Spleen (tissue), 11 donors: ENCODE data around the gene GADD45B. TPM values are rescaled to one million over a fixed set of nuclear protein-coding genes. Genes with fewer than 3 reads are reported as not detected.
"Not testable (repeated sequence)": the region's sequence is repeated elsewhere in the genome, so short reads cannot be mapped to it uniquely, and the experiment has no call there.

Experiments
- DNase-seq: peaks from one replicate; pipeline ENCODE4 v3.0.0-alpha.2; 2020
- H3K27ac ChIP-seq, 8 donors: fragments of 200-600 bp; sonication (generic) in 7 of 8; 1 replicate in 4 of 8; 2 replicates in 4 of 8; pipeline versions ENCODE4 v1.5.0 to v1.8.0; 2016 to 2021; ENCODE audit warnings: inconsistent platforms in 4 of 8, mild to moderate bottlenecking in 4 of 8, moderate library complexity in 1 of 8
- H3K27me3 ChIP-seq, 7 donors: fragments of 200-600 bp; sonication (generic) in 6 of 7; replicated peaks in 1 of 7; 1 replicate in 4 of 7; 2 replicates in 3 of 7; pipeline versions ENCODE4 v1.5.0 to v1.8.0; 2016 to 2021; ENCODE audit warnings: inconsistent platforms in 3 of 7, mild to moderate bottlenecking in 1 of 7
- H3K36me3 ChIP-seq, 6 donors: fragments of 200-600 bp; sonication (generic) in 5 of 6; 1 replicate in 4 of 6; 2 replicates in 2 of 6; pipeline versions ENCODE4 v1.5.0 to v1.8.0; 2016 to 2021; ENCODE audit warnings: inconsistent platforms in 2 of 6
- H3K4me1 ChIP-seq, 6 donors: fragments of 200-600 bp; sonication (generic) in 5 of 6; 1 replicate in 3 of 6; 2 replicates in 3 of 6; pipeline versions ENCODE4 v1.5.0 to v1.8.0; 2016 to 2021; ENCODE audit warnings: inconsistent platforms in 3 of 6
- H3K4me3 ChIP-seq, 8 donors: fragments of 200-600 bp; sonication (generic) in 7 of 8; 1 replicate in 4 of 8; 2 replicates in 4 of 8; pipeline versions ENCODE4 v1.5.0 to v1.8.0; 2016 to 2021; ENCODE audit warnings: inconsistent platforms in 4 of 8, mild to moderate bottlenecking in 4 of 8, moderate library complexity in 2 of 8
- H3K9me3 ChIP-seq, 8 donors: fragments of 200-600 bp; sonication (generic) in 7 of 8; 1 replicate in 4 of 8; 2 replicates in 4 of 8; pipeline versions ENCODE4 v1.5.0 to v1.8.0; 2016 to 2021; ENCODE audit warnings: inconsistent platforms in 4 of 8
- CTCF ChIP-seq, 11 experiments: fragments of 200-600 bp in 7 of 11; fragments of 450-650 bp in 4 of 11; sonication (generic) in 4 of 11; IDR thresholded peaks in 8 of 11; conservative IDR thresholded peaks in 3 of 11; 1 replicate in 7 of 11; 2 replicates in 4 of 11; pipeline versions ENCODE4 v1.4.0 to v1.8.0; 2016 to 2021; ENCODE audit warnings: antibody characterized with exemption in 11 of 11, inconsistent platforms in 4 of 11, mild to moderate bottlenecking in 1 of 11
- POLR2A ChIP-seq, 3 donors: fragments of 450-650 bp; IDR thresholded peaks; one replicate each; pipeline ENCODE4 v1.5.1; 2017; ENCODE audit warnings: antibody characterized with exemption in 3 of 3, mild to moderate bottlenecking in 1 of 3
- POLR2AphosphoS5 ChIP-seq, 3 donors: sonication (generic); formaldehyde crosslinking; IDR thresholded peaks; one replicate each; pipeline ENCODE4 v1.5.1; 2017; ENCODE audit warnings: antibody characterized with exemption in 3 of 3
- WGBS, 5 donors: extraction: QIAGEN DNeasy Blood & Tissue Kit in 3 of 5; methylation state at CpG; one replicate each; pipeline versions ENCODE4 v1.1.5 to v1.1.7; 2013 to 2018; 5-methylcytosine and 5-hydroxymethylcytosine counted together
- intact Hi-C: fragments of 100-400 bp; cut with DNase I; formaldehyde crosslinking; loops from one replicate; pipeline ENCODE4 v1.15.0; 2023; ENCODE audit warnings: low total_unique reads
- polyA plus RNA-seq, 3 donors: library from polyadenylated mRNA; stranded (reverse); fragments of 200-250 nt; gene quantifications; one replicate each; pipeline ENCODE4 v1.2.1, GENCODE V29; 2013
- total RNA-seq, 7 donors: library from RNA; depleted of rRNA in 3 of 7; stranded (reverse); fragments of >200 nt in 3 of 7; fragmentation: NEBNext Ultra II Directional in 4 of 7; extraction: Animal tissue kit (Norgen Biotek cat#: 25700) in 4 of 7; gene quantifications; one replicate each; pipeline versions ENCODE4 v1.1.0 to v1.2.1, GENCODE V29; 2016 to 2021
- donor health status: healthy with polysubstance abuse.
- donor health status: DM: no; HTN: no; CAD: no; lungs with moderate emphysema.
- donor health status: DM: no; HTN: no; CAD: no.
- donor health status: Bipolar disorder and iron deficiency.
- donor health status: healthy.
- donor health status: DM: no; HTN: no; CAD: no.
- donor health status: DM: yes; HTN: yes; CAD: no.

Gene GADD45B
- total and polyA plus RNA-seq, 10 donors, result 40.6 to 114 (median 75.8) TPM

DNA sequence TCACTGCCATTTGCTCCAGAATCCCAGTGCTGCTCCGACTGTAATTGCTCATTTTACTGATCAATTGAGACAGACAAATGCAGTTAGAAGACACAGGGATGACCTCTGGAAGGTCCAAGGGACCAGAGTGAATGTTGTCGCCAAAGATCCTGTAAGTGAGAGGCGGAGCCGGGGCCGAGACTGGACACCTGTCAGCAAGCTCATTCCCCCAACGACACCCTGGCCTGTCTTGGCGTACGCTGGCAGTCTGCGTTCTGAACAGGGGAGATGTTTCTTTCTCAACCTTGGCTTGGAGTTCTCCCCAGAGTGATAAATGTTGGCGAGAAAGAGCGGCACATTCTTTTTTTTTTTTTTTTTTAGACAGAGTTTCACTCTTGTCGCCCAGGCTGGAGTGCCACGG lies 24.2 kb downstream of the GADD45B start:
- Histone ChIP-seq H3K9me3 (no peaks in the 10 kb centered on the region), H3K4me3 (no peak overlapping the region), H3K27me3 (peaks cover 0 to 5% (median 0%) of the 10 kb centered on the region in 7 donors), H3K4me1 (peaks cover 7 to 40% (median 16%) of the 10 kb centered on the region in 6 donors), H3K36me3 (no peaks in the 10 kb centered on the region), H3K27ac (no peak overlapping the region)
- WGBS, 5 donors, result 89 to 98% (median 94%) methylated on average over 13 of the region's 13 CpGs
- intact Hi-C loops, result no loop called here
- no peak for DNase-seq
- TF ChIP-seq POLR2A (IDR thresholded peaks at IDR 0.05), result no peak
- TF ChIP-seq CTCF (IDR thresholded peaks at IDR 0.05 in 8 of 11, conservative IDR thresholded peaks at IDR 0.05 in 3 of 11), result no peak
- TF ChIP-seq POLR2AphosphoS5 (IDR thresholded peaks at IDR 0.05), result no peak

DNA sequence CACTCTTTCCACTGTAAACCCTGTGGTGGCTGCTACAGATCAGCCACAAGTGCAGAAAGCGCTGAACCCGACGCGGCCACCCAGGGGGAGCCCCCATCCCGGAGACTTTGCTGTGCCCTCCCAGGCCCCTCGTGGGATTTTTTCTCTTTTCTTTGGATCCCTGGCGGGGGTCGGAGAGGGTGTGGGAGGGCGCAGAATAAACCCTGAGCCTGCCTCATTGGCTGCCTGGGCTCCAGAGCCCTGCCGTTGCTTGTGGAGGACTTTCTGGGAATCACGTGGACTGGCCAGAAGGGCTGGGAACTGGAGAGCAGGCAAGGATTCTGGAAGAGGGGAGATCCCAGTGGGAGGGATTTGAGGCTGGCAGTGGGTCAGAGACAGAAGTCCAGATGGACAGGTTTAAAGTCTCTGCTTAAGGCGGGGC lies 24.9 kb downstream of the GADD45B start:
- no peaks in the 10 kb centered on the region for H3K9me3 ChIP-seq
- DNase-seq, result no peak
- no peak overlapping the region for H3K4me3 ChIP-seq
- intact Hi-C loops, result no loop called here
- H3K27ac ChIP-seq, result peak overlapping the region in 1 of 8 donors; percentile 21
- peak in 2 of 3 donors; percentile 10 to 33 for TF ChIP-seq POLR2AphosphoS5 (IDR thresholded peaks at IDR 0.05)
- TF ChIP-seq CTCF (IDR thresholded peaks at IDR 0.05 in 8 of 11, conservative IDR thresholded peaks at IDR 0.05 in 3 of 11), result no peak
- TF ChIP-seq POLR2A (IDR thresholded peaks at IDR 0.05), result no peak
- H3K27me3 ChIP-seq, result no peaks in the 10 kb centered on the region
- H3K4me1 ChIP-seq, result peaks cover under 1 to 33% (median 9%) of the 10 kb centered on the region in 6 donors
- WGBS, 5 donors, result 74 to 83% (median 75%) methylated on average over 12 of the region's 12 CpGs
- no peaks in the 10 kb centered on the region for H3K36me3 ChIP-seq

GRCh38 chr19:2503521-2504109 lies 27.7 kb downstream of the GADD45B start:
- H3K27ac ChIP-seq, result peak overlapping the region in 5 of 8 donors; percentile 17 to 66 (median 55)
- peaks cover 0 to 43% (median 23%) of the 10 kb centered on the region in 6 donors for H3K4me1 ChIP-seq
- no peaks in the 10 kb centered on the region for H3K9me3 ChIP-seq
- TF ChIP-seq POLR2AphosphoS5 (IDR thresholded peaks at IDR 0.05) (peak in 1 of 3 donors; percentile 50), CTCF (IDR thresholded peaks at IDR 0.05 in 8 of 11, conservative IDR thresholded peaks at IDR 0.05 in 3 of 11) (no peak), POLR2A (IDR thresholded peaks at IDR 0.05) (no peak)
- 47 to 63% (median 60%) methylated on average over 20 to 21 of the region's 21 CpGs for WGBS, 5 donors
- intact Hi-C loops, result no loop called here
- DNase-seq, result no peak
- no peaks in the 10 kb centered on the region for H3K36me3 ChIP-seq
- no peak overlapping the region for H3K4me3 ChIP-seq
- no peaks in the 10 kb centered on the region for H3K27me3 ChIP-seq

DNA sequence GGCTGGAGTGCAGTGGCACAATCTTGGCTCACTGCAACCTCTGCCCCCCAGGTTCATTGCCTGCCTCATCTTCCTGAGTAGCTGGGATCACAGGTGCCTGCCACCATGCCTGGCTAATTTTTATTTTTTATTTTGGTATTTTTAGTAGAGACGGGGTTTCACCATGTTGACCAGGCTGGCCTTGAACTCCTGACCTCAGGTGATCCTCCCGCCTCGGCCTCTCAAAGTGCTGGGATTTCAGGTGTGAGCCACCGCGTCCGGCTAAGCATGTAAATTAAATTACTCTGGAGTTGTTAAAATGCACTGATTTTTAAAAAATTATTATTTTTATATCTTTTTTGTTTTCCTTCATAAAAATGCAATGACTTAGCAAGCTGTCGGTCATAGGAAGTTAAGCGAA lies 30.7 kb downstream of the GADD45B start:
- H3K4me3 ChIP-seq, intact Hi-C loops: not testable (repeated sequence)

More for the DNA sequence above, 30.7 kb downstream of the GADD45B start:
- H3K36me3 ChIP-seq, H3K27me3 ChIP-seq, H3K9me3 ChIP-seq, DNase-seq: not testable (repeated sequence)
- 69 to 75% (median 71%) methylated on average over 8 of the region's 8 CpGs for WGBS, 5 donors
- H3K27ac ChIP-seq, result peak overlapping the region in 6 of 8 donors; percentile 25 to 78 (median 70)
- peaks cover 0 to 37% (median 23%) of the 10 kb centered on the region in 6 donors for H3K4me1 ChIP-seq
